ENCODE data around the gene STXBP1.

DNA sequence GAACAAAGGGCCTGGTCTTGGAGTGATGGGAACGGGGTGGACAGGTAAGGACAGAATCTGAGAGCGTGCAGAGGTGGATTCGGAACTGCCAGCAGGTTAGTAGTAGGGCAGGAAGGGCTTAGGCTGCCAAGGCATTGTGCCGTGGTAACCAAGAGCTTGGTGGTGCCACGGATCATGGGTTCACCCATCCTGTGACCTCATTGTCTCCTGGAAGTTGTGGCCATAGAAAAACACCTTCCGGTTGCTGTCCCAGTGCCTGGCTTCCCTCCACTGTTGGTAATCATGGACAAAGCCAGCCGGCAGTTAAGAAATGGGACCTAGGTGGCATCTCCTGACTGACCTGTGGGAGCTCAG, 52.2 kb downstream of the STXBP1 start:
- TF ChIP-seq, protein P1, sequence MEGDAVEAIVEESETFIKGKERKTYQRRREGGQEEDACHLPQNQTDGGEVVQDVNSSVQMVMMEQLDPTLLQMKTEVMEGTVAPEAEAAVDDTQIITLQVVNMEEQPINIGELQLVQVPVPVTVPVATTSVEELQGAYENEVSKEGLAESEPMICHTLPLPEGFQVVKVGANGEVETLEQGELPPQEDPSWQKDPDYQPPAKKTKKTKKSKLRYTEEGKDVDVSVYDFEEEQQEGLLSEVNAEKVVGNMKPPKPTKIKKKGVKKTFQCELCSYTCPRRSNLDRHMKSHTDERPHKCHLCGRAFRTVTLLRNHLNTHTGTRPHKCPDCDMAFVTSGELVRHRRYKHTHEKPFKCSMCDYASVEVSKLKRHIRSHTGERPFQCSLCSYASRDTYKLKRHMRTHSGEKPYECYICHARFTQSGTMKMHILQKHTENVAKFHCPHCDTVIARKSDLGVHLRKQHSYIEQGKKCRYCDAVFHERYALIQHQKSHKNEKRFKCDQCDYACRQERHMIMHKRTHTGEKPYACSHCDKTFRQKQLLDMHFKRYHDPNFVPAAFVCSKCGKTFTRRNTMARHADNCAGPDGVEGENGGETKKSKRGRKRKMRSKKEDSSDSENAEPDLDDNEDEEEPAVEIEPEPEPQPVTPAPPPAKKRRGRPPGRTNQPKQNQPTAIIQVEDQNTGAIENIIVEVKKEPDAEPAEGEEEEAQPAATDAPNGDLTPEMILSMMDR (IDR thresholded peaks at IDR 0.05; ENCODE audit: insufficient read depth, low read length, poor library complexity, severe bottlenecking) = no peak
- no peak for TF ChIP-seq EZH2phosphoT487 (conservative IDR thresholded peaks at IDR 0.05; ENCODE audit: low read length)
